Measurements from ENCODE around the gene TREH.

DNA sequence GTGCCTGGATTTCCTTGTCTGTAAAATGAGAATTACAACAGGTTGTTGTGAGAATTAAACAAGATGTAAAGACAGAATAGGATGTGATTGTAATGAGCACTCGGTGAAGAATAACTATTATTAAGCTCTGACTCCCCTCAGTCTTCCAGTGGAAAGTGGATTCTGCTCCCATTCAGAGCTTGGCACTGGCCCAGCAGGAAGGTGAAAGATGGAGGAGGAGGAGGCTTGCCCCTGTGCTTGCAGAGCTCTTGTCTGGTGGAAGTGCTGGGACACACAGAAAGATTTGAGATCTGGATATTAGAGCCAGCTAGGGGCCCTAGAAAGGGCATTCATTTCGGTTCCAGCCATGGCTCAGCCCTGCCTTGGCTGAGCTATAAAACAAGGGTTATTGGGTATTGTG, 43.8 kb downstream of the TREH start:
- TF ChIP-seq POLR2AphosphoS5 (IDR thresholded peaks at IDR 0.05; ENCODE audit: low read depth, low read length) (no peak; the same call in 1 of the 2 replicates), TAF1 (IDR thresholded peaks at IDR 0.05; ENCODE audit: borderline replicate concordance, insufficient read depth, low read length) (no peak), SIN3A (IDR thresholded peaks at IDR 0.05; ENCODE audit: borderline replicate concordance, insufficient read depth, low read length) (no peak), FOXP2 (optimal IDR thresholded peaks at IDR 0.05; ENCODE audit: borderline replicate concordance, extremely low read depth, extremely low read length, insufficient read depth) (no peak)
- TF ChIP-seq, protein P1, sequence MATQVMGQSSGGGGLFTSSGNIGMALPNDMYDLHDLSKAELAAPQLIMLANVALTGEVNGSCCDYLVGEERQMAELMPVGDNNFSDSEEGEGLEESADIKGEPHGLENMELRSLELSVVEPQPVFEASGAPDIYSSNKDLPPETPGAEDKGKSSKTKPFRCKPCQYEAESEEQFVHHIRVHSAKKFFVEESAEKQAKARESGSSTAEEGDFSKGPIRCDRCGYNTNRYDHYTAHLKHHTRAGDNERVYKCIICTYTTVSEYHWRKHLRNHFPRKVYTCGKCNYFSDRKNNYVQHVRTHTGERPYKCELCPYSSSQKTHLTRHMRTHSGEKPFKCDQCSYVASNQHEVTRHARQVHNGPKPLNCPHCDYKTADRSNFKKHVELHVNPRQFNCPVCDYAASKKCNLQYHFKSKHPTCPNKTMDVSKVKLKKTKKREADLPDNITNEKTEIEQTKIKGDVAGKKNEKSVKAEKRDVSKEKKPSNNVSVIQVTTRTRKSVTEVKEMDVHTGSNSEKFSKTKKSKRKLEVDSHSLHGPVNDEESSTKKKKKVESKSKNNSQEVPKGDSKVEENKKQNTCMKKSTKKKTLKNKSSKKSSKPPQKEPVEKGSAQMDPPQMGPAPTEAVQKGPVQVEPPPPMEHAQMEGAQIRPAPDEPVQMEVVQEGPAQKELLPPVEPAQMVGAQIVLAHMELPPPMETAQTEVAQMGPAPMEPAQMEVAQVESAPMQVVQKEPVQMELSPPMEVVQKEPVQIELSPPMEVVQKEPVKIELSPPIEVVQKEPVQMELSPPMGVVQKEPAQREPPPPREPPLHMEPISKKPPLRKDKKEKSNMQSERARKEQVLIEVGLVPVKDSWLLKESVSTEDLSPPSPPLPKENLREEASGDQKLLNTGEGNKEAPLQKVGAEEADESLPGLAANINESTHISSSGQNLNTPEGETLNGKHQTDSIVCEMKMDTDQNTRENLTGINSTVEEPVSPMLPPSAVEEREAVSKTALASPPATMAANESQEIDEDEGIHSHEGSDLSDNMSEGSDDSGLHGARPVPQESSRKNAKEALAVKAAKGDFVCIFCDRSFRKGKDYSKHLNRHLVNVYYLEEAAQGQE (IDR thresholded peaks at IDR 0.05; ENCODE audit: insufficient read depth in 1 of 2, low read depth in 2 of 2, low read length in 2 of 2): no peak
